ENCODE data around the gene TRABD2A.
"Not testable (repeated sequence)": the region's sequence is repeated elsewhere in the genome, so short reads cannot be mapped to it uniquely, and the experiment has no call there.

The TRABD2A gene

GRCh38 chr2:84880645-84881521 is at the start of gene TRABD2A:
TSS of gene TRABD2A (minus strand) at chr2:84881084. CDS start at chr2:84881039, 45 bp downstream.
- DNase-seq (ENCODE audit: low spot score), result peak; percentile 25
- FAIRE-seq, result no peak

GRCh38 chr2:84927275-84927627 is 46.4 kb upstream of the TRABD2A start:
- FAIRE-seq, result no peak

GRCh38 chr2:84925724-84926376 is 45.0 kb upstream of the TRABD2A start:
- peak; percentile 81 for DNase-seq (ENCODE audit: low spot score)
- peak; percentile 81 for FAIRE-seq

More at GRCh38 chr2:84927275-84927627, 46.4 kb upstream of the TRABD2A start:
- no peak for DNase-seq (ENCODE audit: low spot score)

- no peak for DNase-seq (ENCODE audit: low spot score)
- no peak for FAIRE-seq
Measured at GRCh38 chr2:84925336-84925723, 44.4 kb upstream of the TRABD2A start.

GRCh38 chr2:84924173-84925106 is 43.6 kb upstream of the TRABD2A start:
- FAIRE-seq, result no peak
- DNase-seq (ENCODE audit: low spot score), result no peak

GRCh38 chr2:84923009-84923408 is 42.1 kb upstream of the TRABD2A start:
- DNase-seq (ENCODE audit: low spot score), result no peak

GRCh38 chr2:84919885-84920580 is 39.1 kb upstream of the TRABD2A start:
- DNase-seq (ENCODE audit: low spot score), result peak; percentile 79
- peak; percentile 71 for FAIRE-seq

More at GRCh38 chr2:84923009-84923408, 42.1 kb upstream of the TRABD2A start:
- no peak for FAIRE-seq

GRCh38 chr2:84918430-84918829 is 37.5 kb upstream of the TRABD2A start:
- DNase-seq (ENCODE audit: low spot score) (no peak), FAIRE-seq (no peak)

GRCh38 chr2:84917821-84918220 is 36.9 kb upstream of the TRABD2A start:
- not testable (repeated sequence) for FAIRE-seq; DNase-seq (ENCODE audit: low spot score)

GRCh38 chr2:84915675-84916074 is 34.8 kb upstream of the TRABD2A start:
- not testable (repeated sequence) for FAIRE-seq; DNase-seq (ENCODE audit: low spot score)

- no peak for FAIRE-seq
- DNase-seq (ENCODE audit: low spot score), result no peak
Measured at GRCh38 chr2:84914334-84914733, 33.5 kb upstream of the TRABD2A start.

- DNase-seq (ENCODE audit: low spot score), result no peak
- no peak for FAIRE-seq
Measured at GRCh38 chr2:84912984-84913383, 32.1 kb upstream of the TRABD2A start.

- FAIRE-seq (no peak), DNase-seq (ENCODE audit: low spot score) (no peak)
Measured at GRCh38 chr2:84911135-84911678, 30.3 kb upstream of the TRABD2A start.

- FAIRE-seq, result no peak
- DNase-seq (ENCODE audit: low spot score), result no peak
Measured at GRCh38 chr2:84908948-84909713, 28.2 kb upstream of the TRABD2A start.

- DNase-seq (ENCODE audit: low spot score), result peak; percentile 76
- FAIRE-seq, result no peak
Measured at GRCh38 chr2:84906900-84907714, 26.2 kb upstream of the TRABD2A start.

- no peak for DNase-seq (ENCODE audit: low spot score)
- no peak for FAIRE-seq
Measured at GRCh38 chr2:84906108-84906899, 25.4 kb upstream of the TRABD2A start.

GRCh38 chr2:84905181-84906107 is 24.6 kb upstream of the TRABD2A start, which contains the start of gene TMSB10:
TSS of gene TMSB10 (plus strand) at chr2:84905656.
- DNase-seq (ENCODE audit: low spot score), result peak; percentile 95
- FAIRE-seq, result no peak
